Right renal pelvis (tissue), 4 donors: ENCODE results near the gene EID1. TPM values are rescaled to one million over a fixed set of nuclear protein-coding genes. Genes with fewer than 3 reads are reported as not detected.
"Not testable (repeated sequence)": the region's sequence is repeated elsewhere in the genome, so short reads cannot be mapped to it uniquely, and the experiment has no call there.

Experiments
- DNase-seq, 4 donors: peaks; one replicate each; pipeline ENCODE4 v3.0.0-alpha.2; 2013; ENCODE audit warnings: low read depth in 4 of 4, low spot score in 3 of 4, missing footprints in 1 of 4
- polyA plus RNA-seq, 4 donors: library from polyadenylated mRNA; unstranded; fragments of 120-200 nt; gene quantifications; one replicate each; pipeline ENCODE4 v1.2.1, GENCODE V29; 2013; ENCODE audit not compliant: insufficient read length in 4 of 4

EID1 gene
- polyA plus RNA-seq, 4 donors, result 298 to 366 (median 329) TPM

DNA sequence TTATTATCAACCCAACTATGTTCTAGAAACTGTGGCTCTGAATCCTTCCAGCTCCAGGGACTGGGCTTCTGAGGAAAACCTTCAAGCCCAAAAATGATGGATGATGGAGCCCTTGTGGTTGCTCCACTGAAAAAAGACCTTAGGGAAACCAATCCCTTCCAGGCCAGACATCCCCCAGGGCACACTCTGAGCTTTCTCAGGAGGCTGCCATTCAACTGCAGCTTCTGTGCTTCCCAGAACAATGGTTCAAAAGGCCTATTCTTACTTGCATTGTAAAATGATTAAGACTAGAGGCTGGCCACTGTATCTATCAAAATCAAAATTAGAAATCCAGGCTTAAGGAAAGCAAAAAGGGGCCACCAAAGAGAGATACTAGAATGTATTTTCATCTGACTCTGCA, 27.3 kb downstream of the EID1 start:
- DNase-seq, result no peak

DNA sequence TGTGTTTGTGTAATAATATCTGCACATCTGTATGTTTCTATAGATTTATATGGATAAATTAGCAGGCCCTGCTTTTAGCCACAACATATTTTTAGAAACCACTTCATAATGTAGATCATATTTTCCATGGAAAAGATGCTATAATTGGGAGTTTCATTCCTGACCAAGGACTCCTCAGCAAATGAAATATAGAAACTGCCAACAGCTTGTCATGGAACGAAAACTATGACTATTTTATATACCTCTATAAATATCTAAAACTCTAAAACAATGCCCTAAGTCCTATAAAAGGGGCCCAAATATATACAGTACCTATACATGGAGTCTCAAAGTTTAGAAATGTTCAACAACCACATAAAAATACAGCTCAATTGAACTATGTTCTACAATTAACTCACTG, 27.9 kb downstream of the EID1 start:
- no peak for DNase-seq

DNA sequence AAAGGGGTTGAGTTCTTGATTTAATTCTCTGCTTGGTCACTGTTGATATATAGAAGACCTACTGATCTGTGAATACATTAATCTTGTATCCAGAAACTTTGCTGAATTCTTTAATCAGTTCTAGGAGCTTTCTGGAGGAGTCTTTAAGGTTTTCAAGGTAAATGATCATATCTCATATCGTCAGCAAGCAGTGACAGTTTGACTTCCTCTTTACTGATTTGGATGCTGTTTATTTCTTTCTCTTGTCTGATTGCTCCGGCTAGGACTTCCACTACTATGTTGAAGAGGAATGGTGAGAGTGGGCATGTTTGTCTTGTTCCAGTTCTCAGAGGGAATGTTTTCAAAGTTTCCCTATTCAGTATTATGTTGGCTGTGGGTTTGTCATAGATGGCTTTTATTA, 31.4 kb downstream of the EID1 start:
- not testable (repeated sequence) for DNase-seq

DNA sequence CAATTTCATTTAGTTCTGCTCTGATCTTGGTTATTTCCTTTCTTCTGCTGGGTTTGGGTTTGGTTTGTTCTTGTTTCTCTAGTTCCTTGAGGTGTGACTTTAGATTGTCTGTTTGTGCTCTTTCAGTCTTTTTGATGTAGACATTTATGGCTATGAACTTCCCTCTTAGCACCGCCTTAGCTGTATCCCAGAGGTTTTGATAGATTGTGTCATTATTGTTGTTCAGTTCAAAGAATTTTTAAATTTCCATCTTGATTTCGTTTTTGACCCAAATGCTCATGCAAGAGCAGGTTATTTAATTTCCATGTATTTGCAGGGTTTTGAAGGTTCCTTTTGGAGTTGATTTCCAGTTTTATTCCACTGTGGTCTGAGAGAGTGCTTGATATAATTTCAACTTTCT, 32.6 kb downstream of the EID1 start:
- not testable (repeated sequence) for DNase-seq

- no peak for DNase-seq
Observed at GRCh38 chr15:48913141-48913540, 35.2 kb downstream of the EID1 start.

- DNase-seq, result no peak
Observed at GRCh38 chr15:48914717-48915116, 36.8 kb downstream of the EID1 start.

GRCh38 chr15:48915861-48916260, 37.9 kb downstream of the EID1 start:
- no peak for DNase-seq

- no peak for DNase-seq
Observed at GRCh38 chr15:48916721-48917120, 38.8 kb downstream of the EID1 start.

DNA sequence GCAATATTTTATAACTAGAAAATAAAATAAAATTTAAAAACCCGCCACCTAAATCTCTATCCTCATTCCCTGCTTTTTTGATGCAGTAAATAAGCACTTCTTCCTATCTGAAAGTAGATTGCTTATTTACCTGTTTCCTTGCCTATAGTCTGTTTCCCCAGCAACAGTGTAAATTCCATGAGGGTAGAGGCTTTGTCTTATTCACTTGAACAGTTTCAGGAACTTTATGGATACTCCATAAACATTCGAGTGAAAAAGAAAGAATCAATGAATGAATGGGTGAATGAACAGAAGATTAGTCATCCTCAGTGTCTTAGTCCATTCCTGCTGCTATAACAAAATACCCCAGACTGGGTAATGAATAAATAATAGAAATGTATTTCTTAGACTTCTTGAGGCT, 44.1 kb downstream of the EID1 start:
- DNase-seq, result no peak

GRCh38 chr15:48924528-48925393, 46.8 kb downstream of the EID1 start:
- no peak for DNase-seq

DNA sequence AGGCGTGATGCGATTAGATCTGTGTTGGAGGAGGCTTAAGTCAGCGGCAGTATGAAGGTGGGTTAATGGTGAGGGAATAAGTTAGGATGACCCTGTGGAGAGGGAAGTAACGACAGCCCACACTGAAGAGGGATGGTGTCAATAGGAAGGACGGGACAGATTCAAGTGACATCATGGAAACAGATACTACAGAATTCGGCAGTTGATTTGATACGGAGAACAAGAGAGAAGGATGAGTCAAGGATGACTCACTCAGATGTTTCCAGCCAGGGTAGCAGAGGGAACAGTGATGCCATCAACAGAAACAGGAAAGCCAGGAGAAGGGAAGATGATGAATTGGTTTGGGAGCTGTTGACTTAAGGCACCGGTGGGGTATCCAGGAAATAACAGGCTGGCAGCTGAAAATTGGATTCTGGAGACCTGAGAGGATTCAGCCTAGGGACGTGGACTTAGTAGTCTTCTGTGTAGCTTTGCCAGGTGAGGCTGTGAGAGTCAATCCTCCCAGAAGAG, 47.8 kb downstream of the EID1 start:
- DNase-seq, result no peak

- no peak for DNase-seq
Observed at GRCh38 chr15:48928877-48929538, 51.1 kb downstream of the EID1 start.

DNA sequence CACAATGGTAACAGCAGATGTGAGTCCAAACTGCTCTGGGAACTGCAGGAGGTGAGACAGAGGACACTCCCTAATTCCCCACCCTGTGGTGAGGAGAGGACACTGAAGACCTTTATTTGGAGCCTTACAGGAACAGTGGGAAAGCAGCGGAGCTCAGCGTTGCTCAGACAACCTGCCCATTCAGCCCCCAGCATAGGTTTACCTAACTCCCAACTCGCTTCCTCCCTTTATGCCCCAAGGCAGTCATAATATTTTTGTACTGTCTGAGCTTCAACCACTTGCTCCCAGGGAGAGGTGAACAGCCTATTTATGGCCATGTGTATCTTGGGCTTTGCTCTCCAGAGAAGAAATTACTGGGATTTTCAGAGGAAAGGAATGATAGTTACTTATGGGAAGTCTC, 51.7 kb downstream of the EID1 start:
- DNase-seq, result no peak

Other genes with a start within 250 kb of the EID1 start
- 100 to 1,000 TPM in 3 of 4 donors, 10 to 100 TPM in 1; 94.5 to 113 (median 109) TPM for gene FBN1, start 232.4 kb upstream of the EID1 start, polyA plus RNA-seq
- gene CEP152, start 67.1 kb upstream of the EID1 start, polyA plus RNA-seq, result 1 to 10 TPM; 5.2 to 7.1 (median 6.3) TPM
- gene SHC4, start 85.8 kb downstream of the EID1 start, polyA plus RNA-seq, result 1 to 10 TPM; 2.0 to 3.5 (median 3.1) TPM
- 10 to 100 TPM; 46.8 to 60.5 (median 54.8) TPM for gene SECISBP2L, start 168.3 kb downstream of the EID1 start, polyA plus RNA-seq